Nucleus accumbens (tissue), 56 donors: ENCODE measurements around the gene NRG4.
"Not testable (repeated sequence)": the region's sequence is repeated elsewhere in the genome, so short reads cannot be mapped to it uniquely, and the experiment has no call there.

Source experiments
- DNase-seq, 56 donors: peaks; one replicate each; lab custom pipeline; 2025; lab: John Stamatoyannopoulos, UW

Gene NRG4, protein sequence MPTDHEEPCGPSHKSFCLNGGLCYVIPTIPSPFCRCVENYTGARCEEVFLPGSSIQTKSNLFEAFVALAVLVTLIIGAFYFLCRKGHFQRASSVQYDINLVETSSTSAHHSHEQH

DNA sequence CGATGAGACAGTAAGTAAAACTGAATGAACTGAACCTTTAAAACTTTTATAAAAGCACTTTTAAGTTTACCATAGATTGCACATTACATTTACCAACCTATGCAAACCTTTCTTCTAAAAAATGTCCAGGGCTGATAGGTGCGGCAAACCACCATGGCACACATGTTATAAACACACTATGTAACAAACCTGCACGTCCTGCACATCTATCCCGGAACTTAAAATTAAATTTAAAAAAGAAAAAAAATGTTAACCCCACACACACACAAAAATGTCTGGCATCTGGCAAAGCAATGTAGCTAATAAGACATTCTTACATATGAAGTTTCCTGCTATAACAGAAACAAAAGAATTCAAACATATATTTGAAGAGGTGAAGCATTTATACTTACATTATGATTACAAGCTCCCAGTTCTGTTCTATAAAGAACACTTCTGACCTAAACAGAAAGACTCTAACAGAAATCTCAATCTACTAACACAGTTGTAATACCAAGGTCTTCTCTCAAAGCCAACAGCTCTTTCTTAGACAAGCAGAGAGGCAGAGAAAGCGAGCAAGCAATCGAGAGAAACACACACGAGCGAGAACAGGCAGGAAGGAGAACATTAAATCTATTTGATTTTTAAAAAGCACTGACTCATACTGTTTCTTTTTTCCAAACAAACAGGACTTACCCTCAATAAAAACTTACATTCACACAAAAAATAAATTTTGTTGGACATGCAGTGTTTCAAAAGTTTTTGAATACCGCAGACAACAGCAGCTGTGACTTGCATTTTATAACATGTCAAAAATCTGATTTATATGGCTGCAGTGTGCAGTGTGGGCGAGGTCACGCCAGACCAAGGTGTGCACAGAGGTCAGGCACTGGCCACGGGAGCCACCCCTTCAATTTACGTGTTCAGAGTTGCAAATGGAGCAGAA, at the start of gene NRG4:
Gene NRG4, minus strand, starts transcription at position 798 of the 925 bp plus-strand sequence. CDS start 1,194 bp downstream, outside the sequence.
- DNase-seq, result no peak

DNA sequence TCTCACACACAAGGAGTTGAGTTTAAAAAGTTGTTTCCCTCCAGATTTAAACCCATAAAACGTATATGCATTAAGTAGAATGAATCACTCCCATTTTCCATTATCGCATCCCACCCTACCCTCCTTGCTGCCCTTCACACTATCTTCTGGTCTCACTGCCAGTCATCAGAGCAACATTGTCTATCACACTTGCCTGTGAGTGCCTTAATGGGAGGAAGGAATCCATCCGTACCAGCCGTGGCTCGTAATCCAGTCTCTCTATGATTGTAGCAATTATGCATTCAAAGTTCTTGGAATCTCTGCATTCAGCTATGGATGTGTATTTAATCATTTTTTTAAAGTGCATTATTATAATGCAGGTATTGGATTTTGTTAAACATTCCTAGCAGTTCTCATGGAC, 49.5 kb upstream of the NRG4 start:
- DNase-seq, result no peak

DNA sequence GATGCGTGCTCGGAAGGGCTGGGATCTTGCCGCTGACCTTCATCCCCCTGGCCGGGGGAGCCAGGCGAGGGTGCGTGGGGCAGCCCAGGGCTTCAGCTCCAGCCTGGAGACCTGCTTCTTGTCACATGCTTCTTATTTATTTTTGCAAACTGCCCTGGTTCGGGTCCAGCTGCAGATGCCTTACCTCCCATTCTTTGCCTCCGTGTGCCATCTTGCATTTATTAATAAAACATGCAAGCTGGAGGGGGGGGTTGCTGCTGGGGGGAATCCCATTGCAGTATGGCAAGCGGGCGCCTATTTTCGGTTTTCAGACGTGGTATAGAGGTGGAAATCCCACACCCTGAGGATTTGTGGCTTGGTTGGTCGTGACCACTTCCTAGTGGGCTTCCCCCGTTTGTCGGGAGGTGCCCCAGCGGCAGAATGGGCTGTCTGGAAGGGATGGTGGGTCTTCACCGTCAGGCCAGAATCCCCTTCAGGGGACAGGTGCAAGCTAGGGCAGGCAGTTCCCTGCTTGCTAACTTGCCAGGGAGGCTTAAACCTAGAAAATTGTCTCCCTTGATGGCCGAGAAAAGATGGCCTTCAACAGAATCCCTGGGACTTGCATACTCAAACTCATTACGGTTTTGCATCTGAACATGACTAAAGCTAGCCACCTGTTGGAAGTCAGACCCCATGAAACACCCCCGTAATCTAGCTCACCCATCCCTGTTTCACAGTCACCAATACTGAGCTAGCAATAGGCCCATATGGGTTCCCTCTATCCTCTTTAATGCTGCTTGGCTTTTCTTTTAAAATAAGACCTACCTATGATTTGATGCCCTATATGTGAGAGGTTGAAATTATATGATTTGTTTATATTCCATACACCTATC, 48.1 kb upstream of the NRG4 start:
- no peak for DNase-seq

DNA sequence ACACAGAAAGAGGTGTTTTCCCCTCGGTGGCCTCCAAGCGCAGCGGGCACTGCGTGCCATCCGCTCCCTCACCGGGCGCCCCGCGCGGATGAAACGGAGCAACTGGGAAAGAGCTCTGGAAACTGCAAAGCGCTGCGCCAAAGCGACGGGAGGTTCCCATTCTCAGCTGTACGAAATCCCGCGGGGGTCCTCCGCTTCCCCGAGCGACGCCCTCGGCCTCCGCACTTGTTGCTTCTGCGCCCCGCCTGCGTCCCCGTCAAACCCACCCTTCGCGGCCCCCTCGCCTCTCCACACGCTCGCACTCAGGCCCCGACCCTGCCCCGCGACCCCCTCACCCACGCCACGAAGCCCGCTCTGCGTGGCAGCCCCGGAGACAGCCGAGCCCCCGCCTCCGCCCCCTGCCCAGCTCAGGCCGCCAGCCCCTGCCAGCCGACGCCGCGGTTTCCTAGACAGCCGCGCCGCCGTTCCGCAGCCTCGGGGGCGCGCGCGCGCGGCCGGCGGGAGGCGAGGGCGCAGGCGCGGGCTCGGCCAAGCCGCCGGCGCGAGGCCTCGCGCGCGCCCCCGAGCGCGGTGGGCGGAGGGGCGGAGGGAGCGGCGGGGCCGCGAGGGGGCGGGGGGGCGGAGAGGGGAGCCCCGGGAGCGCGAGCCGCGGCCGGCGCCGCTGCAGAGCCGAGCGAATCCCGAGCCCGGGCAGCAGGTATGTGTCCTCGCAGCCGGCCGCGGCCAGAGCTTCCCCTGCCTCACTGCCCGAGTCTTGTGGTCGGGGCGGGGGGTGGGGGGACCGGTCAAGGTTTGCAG, 47.3 kb upstream of the NRG4 start, which contains the start of gene TMEM266:
Gene TMEM266, plus strand, starts transcription at position 666 of the 798 bp plus-strand sequence. CDS start 74,279 bp downstream, outside the sequence.
- DNase-seq, result peak in 32 of 56 donors; percentile 6 to 70 (median 38)

DNA sequence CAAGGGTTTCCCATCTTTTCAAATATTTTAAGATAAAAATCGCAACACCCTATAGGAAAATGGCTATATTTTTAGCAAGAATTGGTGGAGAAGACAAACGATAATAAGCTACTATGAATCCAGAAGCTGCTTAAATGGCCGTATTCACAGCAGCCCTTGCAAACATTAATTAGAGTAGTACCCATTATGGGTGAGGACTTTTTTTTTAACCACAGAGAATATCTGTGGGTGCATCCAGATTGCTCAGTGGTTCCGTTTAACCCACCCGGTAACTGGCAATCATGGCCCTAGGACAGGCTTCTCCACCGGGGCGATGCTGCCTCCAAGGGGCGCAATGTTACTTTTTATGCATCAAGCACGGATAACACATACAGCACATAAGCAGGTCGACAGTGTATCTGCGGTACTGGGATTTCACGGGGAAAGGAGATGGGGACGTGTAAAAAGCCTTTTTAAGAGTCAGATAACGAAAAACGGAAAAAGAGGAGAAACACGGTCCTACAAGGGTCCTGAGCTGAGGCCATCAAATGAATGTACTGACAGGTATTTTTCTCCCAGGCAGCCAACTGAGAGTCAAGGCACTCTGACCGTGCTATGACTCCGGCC, 46.6 kb upstream of the NRG4 start:
- DNase-seq, result peak in 18 of 56 donors; percentile 5 to 50 (median 24)

DNA sequence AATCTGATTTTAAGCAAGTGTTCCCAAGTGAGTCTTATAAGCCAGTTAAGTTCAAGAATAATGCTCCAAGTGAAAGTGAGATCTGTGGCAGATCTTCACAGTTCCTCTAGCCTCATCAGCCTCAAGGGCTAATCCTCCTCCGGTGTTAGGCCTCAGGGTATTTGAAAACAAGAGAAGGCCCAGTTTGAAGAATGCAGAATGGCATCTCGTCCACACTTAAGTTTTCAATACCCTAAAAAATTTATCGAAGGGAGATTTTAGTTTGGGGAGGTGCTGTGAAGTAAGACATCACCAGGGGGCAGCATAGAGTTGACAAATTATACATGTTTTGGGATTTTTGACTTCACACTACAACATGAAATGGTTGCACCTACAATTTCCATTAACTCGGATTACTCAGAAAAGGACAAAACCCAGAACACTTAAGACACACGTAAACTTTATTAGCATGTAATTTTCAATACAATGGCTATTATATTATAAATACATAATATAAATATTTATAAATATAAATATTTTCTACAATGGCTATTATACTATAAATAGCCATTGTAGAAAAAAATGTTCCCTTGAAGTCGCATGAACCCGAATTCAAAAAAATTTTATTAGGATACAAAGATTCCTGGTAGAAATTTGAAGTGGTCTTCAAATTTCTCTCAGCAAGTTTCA, 45.2 kb upstream of the NRG4 start:
- peak in 9 of 56 donors; percentile 3 to 50 (median 7) for DNase-seq

DNA sequence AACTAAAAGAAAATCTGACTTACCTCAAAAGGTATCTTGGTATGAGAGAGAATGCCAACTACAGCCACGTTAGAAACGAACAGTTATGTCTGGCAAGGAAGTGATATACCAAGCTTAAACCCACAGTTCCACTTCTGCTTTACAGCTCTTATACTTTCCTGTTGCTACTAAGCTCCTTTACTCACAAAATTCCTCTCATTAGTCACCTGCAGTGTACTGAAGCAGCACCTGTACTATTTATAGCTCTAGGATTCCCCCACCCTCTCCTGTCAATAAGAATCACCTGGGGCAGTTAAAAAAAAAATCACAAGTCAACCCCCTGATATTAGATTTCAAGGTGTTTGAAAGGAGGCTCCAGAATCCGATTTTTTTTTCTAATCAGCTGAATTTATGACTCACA, 44.7 kb upstream of the NRG4 start:
- DNase-seq, result no peak

DNA sequence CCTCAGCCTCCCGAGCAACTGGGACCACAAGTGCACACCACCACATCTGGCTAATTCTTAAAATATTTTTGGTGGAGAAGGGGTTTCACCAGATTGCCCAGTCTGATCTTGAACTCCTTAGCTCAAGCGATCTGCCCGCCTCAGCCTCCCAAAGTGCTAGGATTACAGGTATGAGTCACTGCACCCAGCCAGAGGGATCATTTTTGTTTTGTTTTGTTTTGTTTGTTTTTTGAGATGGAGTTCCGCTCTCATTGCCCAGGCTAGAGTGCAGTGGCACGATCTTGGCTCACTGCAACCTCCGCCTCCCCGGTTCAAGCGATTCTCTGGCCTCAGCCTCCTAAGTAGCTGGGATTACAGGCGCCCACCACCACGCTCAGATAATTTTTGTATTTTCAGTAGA, 42.0 kb upstream of the NRG4 start:
- not testable (repeated sequence) for DNase-seq

DNA sequence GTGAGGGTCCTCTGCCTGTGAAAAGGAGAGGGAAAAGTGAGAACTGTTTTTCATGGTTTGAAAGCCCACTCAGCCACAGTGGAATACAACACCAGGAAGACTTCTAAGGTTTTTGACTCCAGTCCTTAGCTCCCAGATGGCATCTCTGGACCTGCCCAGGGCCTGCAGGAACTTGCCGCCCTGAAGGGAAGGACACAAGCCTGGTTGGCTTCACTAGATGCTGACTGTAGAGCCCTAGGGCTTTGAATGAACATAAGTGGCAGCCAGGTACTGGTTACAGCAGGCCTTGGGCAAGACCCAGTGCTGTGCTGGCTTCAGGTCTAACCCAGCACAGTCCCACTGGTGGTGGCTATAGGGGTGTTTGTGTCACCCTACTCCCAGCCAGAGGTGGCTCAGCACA, 26.3 kb upstream of the NRG4 start:
- DNase-seq, result no peak

DNA sequence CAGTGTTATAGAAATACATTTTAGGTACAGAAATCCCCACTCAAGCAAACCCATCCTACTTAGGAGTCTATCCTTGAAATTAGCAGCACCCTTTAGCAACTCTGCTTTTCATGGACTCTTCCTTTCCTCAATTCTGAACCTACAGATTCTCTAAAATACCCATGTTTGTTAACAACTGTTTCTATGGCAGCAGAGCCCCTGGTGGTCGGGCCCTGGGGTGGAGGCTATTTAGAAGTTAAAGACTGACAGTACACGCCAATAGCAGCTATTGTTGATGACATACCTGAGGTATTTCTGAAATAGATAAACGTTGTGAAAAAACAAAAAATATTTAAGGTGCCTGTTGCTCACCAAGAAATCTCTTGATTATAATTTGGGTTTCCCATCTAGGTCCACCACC, 23.4 kb upstream of the NRG4 start:
- no peak for DNase-seq

DNA sequence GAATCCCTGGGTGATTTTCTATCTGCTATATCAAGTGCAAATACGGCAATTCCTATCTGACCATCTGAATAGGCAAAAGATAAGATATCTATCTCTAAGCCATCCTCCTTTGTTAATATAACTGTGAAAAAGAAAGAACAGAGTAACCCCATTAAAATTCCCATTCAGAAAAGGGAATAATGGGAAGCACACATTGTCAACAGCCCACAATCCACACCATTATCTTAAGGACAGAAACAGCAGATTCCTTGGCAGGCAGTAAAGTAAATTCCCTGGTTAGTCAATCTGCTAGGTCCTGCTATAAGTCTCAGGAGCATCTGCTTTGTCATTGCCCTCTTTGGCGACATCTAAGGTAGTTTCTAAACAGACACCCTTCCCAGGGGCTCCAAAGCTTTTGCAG, 21.9 kb upstream of the NRG4 start:
- DNase-seq, result no peak

DNA sequence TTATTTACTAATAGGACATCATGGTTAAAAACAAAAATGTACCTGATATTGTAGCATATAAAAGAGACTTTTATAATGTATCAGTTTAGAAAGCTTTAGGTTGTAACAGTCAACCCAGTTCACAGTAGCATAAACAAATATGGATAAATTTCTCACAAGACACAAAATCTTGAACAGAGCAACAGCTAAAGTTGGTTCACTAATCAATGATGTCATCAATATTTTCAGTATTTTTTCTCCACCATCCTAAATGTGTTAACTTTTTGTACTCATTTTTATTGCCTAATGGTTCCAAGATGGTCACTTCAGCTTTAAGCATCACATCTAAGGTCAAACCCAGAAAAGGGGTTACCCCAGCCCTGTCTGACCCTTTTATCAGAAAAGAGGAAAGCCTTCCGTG, 21.2 kb upstream of the NRG4 start:
- no peak for DNase-seq

DNA sequence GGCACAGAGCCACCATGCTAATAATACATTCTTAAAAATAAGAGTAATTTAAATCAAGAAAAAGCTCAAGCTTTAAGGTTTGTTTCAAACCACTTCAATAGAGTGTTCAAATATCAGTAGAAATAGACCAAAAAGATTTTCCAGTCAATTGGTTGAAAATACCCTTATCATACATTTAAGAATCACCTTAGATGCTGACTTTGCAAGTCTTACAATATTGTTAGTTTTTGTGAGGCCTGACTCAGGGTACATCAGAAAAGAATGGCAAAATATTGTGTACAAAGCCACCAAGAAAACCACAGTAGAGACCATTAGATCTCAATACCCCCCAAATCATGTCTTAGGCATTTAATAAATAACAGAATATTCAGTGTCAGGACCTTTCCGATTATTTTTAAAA, 19.8 kb upstream of the NRG4 start:
- no peak for DNase-seq

DNA sequence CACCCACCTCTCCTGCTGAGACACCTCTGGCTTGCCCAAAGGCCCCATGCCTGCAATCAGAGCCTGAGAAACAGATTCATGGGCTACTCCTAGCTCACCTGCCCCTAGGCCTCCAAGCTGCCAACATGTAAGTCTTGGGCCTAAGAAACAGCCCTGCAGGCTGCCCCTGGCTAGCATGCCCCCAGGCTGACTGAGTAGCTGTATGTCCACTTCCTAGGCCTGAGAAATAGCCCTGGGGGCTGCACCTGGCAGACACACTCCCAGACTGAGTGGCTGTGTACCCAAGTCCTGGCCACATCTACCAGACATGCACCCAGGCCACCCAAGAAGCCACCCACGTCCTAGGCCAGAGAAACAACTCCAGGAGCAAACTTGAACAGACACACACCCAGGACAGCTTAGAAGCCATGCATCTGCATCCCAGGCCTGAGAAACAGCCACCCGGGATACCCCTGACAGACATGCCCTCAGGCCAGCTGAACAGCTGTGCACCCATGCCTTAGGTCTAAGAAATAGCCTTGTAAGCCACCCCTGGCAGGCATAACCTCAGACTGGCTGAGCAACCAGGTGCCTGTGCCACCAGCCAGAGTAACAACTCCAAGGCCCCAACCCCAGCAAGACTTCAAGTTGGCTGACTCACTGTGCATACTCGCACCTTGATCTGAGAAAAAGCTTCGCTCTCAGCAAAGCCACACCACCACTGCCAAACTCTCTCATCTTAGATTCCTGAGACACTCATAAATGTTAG, 12.0 kb upstream of the NRG4 start:
- no peak for DNase-seq

DNA sequence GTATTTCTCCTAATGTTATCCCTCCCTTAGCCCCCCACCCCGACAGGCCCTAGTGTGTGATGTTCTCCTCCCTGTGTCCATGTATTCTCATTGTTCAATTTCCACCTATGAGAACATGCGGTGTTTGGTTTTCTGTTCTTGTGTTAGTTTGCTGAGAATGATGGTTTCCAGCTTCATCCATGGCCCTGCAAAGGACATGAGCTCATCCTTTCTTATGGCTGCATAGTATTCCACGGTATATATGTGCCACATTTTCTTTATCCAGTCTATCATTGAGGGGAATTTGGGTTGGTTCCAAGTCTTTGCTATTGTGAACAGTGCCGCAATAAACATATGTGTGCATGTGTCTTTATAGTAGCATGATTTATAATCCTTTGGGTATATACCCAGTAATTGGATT, 1.2 kb upstream of the NRG4 start:
- DNase-seq, result not testable (repeated sequence)

DNA sequence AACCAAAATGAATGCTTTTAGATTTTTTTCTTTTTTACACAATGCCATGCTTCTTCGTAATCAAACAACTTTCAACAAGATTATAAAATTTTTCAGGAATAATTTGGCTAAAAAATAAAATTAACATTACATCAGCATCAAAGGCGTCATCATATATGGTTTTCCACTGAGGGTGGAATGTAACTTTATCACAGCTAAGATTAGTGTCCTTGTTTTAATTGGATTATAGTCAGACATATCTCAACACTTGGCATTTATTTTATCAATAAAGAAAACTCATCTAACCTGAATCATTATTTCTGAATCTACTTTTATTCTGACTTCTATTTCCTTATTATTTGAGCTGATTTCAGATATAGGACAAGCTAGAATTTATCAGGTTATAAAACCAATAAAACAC, 1.6 kb downstream of the NRG4 start:
- DNase-seq, result no peak

DNA sequence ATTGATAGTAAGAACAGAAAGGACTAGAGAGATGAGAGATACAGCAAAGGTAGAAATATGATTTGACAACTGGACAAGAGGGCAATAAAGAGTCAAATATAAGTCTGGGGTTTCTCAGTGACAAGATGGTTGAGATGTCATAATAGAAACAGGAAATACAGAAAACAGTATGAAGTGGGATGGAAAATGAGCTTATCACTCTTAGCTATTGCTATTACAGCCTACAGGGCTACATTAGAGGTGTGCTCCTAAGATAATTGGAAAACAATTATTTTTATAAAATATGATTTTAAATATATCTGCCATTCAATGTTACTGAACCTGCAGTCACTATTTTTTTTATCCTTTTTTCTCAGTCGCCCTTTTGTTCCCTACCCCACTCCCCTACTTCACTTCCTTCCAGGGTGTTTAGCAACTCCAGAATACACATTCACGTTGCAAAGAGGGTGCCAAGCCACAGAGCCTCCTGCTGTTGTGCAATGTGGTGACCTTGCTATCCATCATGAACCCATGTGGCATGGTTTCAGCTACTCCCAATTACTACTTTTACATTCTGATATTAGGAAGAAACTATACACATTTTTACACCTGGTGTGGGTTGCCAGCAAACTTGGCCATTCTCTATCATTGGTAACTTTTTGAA, 6.0 kb downstream of the NRG4 start:
- DNase-seq, result no peak

DNA sequence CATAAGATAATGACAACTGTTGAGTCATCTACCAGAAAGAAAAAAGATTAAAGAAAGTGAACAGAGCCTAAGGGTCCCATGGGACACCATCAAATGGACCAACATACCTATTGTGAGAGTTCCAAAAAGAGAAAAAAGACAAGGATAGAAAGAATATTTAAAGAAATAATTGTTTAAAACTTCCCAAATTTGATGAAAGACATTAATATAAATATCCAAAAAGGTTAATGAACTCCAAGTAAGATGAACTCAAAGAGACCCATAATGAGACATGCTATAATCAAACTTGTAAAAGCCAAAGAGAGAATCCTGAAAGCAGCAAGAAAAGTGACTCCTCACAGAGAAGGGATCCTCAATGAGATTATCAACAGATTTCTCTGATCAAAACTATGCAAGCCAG, 8.9 kb downstream of the NRG4 start:
- no peak for DNase-seq
